Right lung (tissue), 10 donors: ENCODE data around the gene OR51D1. TPM values are rescaled to one million over a fixed set of nuclear protein-coding genes. Genes with fewer than 3 reads are reported as not detected.

ENCODE experiments used
- DNase-seq, 2 donors: peaks; one replicate each; pipeline ENCODE4 v3.0.0-alpha.2; 2013
- long read RNA-seq, 8 donors: transcript quantifications; one replicate each; lab custom pipeline, GENCODE V29; 2026
- polyA plus RNA-seq, 5 donors: library from polyadenylated mRNA; unstranded; fragments of 120-200 nt; gene quantifications; one replicate each; pipeline versions ENCODE4 v1.2.1 to v1.2.3, GENCODE V29; 2013; ENCODE audit warnings: inconsistent platforms in 1 of 5, low replicate concordance in 1 of 5; ENCODE audit not compliant: insufficient read length in 5 of 5, insufficient read depth in 1 of 5

Gene OR51D1, protein sequence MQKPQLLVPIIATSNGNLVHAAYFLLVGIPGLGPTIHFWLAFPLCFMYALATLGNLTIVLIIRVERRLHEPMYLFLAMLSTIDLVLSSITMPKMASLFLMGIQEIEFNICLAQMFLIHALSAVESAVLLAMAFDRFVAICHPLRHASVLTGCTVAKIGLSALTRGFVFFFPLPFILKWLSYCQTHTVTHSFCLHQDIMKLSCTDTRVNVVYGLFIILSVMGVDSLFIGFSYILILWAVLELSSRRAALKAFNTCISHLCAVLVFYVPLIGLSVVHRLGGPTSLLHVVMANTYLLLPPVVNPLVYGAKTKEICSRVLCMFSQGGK
- not detected for polyA plus RNA-seq
- long read RNA-seq, donor 1: 0 reads
- long read RNA-seq, donor 2: 0 reads
- long read RNA-seq, donor 3: 0 reads
- long read RNA-seq, donor 4: 0 reads
- long read RNA-seq, donor 5: 0 reads
- long read RNA-seq, donor 6: 0 reads
- long read RNA-seq, donor 7: 0 reads
- long read RNA-seq, donor 8: 0 reads

DNA sequence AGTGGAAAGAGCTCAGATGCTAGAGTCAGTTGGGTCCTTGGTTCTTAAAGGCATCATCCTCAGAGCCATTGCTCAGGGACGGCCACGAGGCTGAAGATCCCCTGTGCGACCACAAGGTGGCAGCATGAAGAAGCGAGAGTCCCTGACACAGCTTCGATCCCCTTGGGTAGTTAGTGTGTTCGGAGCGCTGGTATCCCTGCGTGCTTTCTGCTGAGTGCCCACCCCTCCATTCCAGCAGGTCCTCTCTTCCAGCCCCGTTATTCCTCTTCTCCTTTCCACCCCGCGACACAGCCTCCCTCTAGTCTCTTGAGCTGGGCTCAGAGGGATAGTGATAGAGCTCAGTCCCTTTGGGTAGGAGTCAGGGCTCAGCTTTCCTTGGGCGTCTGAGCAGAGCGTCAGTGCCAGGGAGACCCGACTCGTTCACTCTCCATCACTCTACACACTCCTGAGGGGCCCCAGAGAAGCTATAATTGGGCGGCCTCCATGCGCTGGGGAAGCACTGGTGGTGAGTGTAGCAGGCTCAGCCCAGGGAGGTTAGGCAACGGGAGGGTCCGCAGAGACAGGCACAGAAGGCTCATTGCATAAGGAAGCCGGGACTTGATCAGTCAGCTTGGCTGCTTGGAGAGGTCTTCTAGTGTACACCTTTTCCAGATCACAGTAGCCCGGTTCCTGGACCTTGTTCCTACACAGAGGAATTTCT, at the start of gene OR51D1:
Gene OR51D1, plus strand, starts transcription at position 516 of the 700 bp plus-strand sequence. CDS start 2,314 bp downstream, outside the sequence.
- DNase-seq: peak; percentile 32 to 53

DNA sequence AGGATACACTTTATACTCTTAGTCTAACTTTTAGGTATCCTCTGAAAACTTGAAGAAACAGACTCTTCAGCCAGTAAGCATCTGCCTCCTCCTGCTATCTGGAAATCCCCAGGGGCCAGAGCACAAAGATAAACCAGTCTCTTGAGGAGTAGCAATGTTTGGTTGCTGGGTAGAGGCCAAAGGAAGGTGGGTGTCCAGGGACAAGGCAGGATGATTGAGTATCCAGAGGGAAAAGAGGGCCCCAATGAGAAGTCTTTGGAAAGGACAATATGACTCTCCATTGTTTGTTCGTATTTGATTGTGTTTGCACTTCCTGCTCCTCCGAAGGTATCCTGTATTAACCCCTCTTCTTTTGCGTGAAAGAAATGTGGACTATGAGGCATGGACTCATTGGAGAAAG, 48.3 kb upstream of the OR51D1 start:
- DNase-seq: no peak

DNA sequence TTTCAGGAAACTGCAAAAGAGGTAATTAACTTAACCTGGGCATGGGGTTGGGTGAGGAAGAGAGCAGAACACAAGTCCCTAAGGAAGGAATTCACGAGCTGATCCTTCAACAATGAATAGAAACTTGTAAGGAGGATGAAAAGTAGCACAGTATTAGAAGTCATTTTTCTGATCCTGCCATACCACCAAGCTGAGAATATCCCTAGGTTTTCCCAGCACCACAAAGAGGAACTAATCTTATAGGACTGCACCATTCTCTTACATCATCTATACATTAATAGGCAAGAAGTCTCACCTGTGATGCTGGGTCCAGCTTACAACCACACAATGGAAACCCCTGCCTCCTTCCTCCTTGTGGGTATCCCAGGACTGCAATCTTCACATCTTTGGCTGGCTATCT, 43.5 kb upstream of the OR51D1 start, which contains the start of gene OR52I1:
Gene OR52I1, plus strand, starts transcription at position 301 of the 400 bp plus-strand sequence. Its CDS starts 0 bp downstream, at position 301.
- no peak for DNase-seq

DNA sequence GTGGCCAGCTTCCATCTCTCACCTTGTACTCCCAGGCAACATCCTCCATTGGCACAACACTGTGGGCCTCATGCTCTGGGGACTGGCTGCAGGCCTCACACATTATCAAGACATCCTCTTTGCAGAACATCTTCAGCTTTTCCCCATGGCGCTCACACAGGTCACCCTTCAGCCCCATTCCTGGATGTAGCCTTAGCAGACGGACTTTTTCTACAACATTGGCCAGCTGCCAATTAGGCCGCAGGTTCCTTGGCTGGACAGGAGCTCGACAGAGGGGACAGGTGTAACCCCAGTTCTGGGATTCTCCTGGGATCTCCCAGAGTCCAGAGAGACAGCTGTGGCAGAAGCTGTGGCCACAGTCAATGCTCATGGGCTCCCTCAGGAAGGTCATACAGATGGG, 32.2 kb upstream of the OR51D1 start:
- no peak for DNase-seq

DNA sequence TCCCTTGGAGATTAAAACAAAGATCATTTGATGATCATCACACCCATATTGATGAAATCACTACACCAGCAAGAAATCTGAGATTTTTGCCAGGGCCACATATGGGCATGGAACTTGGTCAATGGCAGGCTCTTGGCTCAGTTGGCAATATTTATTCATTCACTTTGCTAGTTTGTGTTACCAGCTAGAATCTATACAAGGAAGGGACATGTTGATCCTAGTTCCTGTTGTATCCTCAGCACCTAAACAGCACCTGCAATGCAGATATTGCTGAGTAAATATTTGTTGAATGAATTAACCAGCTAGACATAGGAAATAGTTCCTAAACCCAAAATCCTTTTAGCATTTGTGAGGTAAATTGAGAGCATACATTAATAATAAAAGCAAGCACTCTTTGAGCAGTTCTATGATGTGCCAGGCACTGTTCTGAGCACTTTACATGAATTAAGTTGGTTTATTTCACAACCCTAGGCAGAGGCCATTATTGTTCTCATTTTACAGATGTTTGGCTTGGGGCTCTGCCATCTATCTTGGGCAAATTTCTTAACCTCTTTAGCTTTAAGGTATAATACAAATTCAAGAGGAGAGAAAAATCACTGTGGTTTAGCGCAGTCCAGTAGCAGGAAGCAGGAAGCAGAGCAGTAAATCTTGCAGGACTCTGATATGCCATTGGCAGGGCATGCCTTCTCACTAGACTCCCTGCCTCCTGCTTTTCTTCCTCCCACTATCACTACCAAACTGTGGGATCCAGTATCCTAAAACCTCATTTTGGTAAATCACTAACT, 30.9 kb upstream of the OR51D1 start:
- DNase-seq: peak in 1 of 2 donors; percentile 16

DNA sequence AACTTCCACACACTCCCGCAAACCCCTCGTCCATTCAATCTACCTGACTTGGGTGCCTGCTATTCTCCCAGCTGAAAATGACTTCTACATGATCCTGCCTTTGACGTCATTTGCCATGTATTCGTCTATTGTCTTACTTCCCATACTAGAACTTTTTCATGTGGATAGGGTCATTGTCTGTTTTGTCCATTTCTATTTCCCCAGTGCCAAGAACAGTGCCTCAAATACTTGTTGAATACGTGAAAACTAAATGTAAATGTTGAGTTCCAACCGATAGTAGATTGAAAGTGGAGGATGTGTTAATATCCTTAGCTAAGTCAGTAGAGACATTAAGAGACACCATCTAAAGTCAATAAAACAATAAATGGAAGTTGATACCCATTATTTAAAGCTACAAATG, 30.2 kb upstream of the OR51D1 start:
- DNase-seq: peak in 1 of 2 donors; percentile 8

DNA sequence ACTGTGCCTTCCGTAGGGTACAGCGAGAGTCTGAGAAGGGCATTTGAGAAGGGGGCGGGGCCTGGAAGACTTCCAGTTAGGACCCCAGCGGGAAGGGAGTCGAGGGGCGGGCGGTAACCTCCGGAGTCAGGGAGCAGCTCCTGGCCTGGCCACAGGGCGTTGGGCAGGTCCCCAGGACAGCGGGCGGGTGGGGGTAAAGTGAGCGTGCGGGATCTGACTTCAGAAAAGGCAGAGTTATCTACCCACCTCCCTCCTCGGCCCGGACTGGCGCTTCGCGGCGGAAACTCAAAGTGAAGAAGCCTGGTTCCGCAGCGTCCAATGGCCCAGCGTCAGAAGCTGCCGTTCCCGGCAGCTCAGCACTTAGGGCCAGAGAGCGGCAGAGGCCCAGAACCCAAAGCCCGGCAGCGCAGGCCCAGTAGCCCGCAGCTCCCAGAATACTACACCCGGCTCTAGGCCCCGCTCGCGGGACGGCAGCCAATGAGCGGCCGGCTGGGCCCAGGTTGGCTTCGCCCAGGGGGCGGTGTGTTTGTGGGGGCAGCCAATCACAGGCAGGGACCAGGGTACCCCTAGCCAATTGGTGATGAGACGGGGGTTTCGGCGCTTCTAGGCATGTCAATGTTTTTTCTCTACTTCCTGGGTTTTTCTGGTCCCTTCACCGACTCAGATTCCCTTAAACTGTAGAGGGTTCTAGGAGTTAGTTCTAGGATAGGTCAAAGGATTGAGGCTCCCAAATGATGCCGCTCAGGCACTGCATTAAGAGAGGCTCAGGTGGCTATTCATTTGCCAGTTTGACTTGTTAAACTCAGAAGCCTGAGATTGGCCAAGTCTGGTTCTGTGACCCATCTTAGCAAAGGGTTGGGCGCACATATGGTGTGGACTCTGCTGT, 29.3 kb upstream of the OR51D1 start, which contains the start of gene TRIM68:
Gene TRIM68, minus strand, starts transcription at position 451 of the 886 bp plus-strand sequence. CDS start 2,727 bp downstream, outside the sequence.
- peak; percentile 93 for DNase-seq

DNA sequence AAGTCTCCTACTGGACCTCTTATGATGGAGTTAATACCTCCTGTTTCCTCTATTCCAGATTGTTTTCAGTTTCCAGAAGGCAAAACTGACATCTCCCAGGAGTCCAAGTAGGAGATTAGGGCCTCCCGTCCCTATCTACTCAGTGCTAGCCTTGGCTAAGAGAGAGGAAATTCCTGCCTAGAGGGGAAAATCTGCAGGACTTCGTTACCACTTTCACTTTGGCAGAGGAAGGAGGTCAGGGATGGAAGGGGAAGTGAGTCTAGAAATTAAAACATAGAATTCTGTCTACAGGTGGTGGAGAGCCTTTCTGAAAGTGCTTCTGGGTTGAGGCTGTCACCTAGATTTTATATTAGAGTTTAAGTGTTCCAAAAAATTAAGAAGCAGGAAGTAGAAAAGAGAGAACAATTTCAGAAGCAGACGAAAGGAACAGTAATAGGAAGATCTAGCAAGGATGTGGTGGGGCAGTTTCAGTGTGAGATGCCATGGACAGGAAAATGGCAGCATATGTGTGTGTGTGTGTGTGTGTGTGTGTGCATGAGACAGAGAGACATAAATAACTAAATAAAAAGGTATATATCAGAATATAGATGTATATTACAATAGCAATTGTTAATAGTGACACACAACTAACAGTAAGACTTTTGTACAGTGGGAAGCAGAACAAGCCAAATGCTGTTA, 26.9 kb upstream of the OR51D1 start:
- DNase-seq: no peak

DNA sequence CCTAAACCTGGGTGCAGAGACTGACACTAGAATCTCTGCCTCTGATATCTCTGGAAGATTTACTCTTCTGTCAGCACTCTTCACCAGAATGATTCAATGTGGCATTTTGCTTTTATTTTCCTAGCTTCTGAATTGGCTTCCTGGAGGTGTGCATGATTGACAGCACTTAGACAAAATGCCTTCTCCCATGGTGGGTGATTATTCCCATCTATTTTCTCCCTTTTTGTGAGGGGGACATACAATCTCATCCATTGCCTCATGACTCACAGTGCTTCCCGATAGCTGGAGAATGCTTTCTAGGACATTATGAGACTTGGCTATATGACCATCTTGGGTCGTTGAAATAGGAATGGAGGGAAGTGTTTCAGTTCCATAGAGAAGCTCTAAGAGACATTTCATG, 25.3 kb upstream of the OR51D1 start:
- DNase-seq: no peak

DNA sequence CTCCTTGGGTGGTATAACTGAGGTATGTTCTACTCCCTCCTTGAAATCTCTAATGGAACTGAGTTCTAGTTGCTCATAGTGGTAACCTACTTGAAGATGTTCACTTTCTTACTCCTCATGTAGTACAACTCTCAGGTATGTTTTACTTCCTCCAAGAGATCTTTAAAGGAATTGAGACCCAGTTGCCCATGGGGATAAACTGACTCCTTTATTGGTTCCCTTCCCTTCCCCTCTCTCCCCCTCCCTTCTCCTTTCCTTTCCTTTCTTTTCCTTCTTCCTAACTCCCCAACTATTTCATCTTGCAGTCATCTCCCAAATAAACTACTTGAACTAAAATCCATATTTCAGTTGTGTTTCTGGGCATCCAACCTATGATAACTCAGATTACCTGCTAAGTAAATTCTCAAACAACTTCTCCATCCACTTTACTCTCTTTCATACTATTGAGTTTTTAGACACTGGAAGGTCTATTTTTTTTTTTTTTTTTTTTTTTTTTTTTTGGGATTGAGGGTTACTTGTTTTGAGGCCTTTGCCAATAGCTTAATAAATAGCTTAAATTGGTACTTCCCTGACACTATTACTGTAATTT, 21.3 kb upstream of the OR51D1 start:
- DNase-seq: no peak

DNA sequence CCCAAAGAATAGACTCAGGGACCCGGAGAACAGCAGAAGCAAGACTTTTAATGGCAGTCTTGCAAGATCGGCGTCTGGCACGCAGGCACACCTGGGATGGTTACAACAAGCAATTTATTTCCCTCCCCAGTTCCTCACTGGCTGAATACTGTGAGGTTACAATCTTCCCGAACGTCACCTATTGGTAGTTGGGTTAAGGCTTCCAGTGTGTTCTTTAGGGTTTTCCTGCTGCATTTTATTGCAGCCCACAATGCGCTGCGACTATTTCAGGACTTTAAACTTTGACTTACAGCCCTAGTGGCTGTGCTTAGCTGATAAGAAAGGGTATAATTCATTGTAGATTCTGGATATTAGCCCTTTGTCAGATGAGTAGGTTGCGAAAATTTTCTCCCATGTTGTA, 17.8 kb upstream of the OR51D1 start:
- no peak for DNase-seq

DNA sequence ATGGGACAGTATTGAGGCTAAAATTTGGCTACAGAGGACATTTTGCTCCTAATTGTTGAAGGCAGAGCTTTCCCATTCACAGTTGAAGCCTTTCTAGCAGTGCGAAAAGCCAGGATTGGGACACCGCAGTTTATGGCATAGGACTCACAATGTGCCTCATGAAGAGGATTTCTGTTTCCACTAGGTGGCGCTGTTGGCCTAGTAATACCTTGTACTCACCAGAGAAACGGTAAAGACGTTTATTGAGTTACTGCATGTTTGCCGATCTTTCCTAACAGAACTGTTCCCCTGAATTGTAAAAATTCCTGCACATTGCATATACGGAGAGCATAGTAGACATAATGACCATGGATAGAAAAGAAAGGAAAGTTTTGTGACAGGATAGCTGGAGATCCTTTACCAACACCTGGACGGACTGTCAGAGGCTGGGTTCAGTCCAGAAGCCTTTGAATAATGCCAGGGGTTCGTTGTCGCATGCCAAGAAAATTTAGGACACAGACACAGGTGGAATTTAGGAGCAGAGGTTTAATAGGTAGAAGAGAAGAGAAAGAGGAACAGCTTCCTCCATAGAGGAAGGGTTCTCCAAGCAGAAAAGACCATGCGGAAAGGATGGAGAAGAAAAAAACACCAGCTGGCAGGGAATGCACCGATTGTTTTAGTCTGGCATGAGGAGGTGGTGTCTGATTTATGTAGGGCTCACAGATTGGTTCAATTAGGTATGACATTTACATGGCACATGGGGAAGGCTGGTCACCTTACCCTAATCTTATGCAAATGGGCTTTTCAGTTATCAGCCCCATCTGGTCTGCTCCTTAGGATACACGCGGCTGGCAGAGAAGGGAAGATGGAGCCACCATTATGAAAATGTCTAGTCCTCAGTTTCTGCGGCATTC, 10.8 kb upstream of the OR51D1 start:
- no peak for DNase-seq

DNA sequence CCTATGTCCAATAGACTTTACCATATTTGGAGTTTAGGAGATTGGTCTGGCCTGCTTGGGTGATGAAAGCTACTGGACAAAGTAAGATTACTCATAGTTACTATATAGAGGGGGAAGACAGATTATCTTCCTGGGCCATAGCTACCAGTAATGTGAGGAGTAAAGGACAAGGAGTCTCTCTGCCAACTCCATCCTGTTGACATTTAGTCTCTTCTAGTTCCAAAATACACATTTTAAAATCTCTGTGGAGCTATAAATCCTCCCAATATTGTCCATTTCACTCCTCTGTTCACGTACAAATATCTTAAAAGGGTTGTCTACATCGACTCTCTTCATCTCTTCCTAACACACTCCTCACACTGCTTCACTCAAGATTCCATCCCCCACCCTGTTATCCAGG, 1.1 kb upstream of the OR51D1 start:
- DNase-seq: no peak

DNA sequence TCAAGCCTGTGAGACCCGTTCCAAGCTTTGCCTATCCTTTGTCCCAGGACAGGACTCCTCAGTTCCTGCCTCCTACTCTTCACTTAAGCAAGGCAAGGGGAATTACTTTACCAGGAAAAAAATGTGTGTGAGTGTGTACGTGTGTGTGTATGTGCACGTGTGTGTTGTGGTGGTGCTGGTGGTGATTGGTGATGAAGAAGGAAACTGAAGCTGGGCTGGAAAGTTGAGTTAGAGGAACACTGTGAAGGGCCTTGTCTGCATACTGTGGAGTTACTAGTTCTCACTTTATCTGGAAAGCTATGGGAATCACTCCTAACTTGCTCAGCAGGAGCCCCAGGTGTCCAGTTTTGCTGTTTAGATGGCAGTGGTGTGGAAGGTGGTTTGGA, 378 bp downstream of the OR51D1 start:
- no peak for DNase-seq

DNA sequence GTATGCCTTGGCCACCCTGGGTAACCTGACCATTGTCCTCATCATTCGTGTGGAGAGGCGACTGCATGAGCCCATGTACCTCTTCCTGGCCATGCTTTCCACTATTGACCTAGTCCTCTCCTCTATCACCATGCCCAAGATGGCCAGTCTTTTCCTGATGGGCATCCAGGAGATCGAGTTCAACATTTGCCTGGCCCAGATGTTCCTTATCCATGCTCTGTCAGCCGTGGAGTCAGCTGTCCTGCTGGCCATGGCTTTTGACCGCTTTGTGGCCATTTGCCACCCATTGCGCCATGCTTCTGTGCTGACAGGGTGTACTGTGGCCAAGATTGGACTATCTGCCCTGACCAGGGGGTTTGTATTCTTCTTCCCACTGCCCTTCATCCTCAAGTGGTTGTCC, 2.7 kb downstream of the OR51D1 start:
- DNase-seq: no peak

DNA sequence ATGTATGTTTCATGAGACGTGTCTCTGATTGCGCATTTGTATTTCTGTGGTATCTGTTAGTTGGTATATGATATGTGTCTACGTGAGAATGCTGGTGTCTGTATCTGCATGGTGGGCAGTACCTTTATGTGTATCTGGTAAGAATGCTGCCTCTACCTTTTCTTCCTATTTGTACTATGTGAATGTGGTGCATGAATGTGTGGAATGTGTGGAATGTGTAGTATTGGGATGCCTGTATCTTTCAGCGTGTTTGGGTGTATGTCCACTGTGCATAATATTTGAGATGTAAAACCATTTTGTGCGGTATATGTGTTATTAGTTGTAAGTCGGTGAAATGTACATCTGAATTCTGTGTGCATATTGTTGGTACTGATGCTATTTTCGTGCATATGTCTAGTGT, 4.2 kb downstream of the OR51D1 start:
- DNase-seq: no peak

DNA sequence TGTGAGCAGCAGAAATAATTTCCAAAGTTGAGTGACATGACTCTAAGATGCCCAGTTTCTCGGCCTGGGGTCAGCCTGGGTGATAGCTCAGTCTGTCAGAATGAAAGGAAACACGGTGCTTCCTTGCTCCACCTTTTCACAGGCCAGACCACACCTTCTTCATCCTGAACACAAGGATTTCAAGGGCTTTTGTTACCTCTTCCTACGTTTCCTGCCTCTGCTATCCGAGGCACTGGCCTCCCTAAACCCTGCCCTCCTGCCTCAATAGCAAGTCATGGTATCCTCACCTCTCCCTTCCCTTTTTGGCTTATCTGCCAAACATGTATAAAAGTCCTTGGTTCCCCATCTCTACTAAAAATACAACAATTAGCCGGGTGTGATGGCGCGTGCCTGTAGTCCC, 4.8 kb downstream of the OR51D1 start:
- no peak for DNase-seq

DNA sequence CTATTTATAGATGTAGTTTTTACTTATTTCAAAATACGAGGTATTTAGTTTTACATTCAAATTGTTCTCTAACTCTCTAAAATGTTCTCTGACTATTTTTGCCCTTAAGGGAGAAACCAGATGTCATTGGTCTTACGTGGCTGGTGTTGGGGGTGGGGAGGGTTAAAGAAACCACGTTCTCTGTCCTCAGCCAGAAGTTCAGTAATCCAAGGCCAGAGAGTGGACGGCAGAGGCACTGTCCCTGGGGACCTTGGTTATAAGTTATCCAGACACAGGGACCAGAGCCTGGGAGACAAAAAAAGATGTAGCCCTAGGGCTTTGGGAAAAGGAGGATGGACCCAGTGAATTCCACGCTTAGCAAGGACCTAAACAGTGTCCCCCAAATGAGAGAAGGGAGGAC, 5.8 kb downstream of the OR51D1 start:
- no peak for DNase-seq

DNA sequence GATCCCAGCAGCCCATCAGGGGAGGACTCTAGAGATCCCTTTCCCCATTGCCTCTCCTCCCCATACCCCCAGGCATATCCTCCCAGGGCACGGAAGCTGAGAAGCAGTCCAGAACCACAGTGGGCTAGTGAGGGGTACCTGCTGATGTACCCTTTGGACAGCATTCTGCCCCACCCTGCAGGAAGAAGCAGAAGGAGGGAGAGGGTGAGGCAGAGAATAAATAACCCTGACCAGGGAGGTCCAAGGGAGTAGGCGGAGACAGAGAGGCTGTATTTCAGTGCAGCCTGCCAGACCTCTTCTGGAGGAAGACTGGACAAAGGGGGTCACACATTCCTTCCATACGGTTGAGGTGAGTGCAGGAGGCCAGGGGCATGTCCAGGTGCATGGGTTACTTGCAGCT, 6.4 kb downstream of the OR51D1 start, which contains the start of gene OR51E1:
Gene OR51E1, plus strand, starts transcription at position 301 of the 400 bp plus-strand sequence. CDS start 8,545 bp downstream, outside the sequence.
- DNase-seq: no peak
